Measurements from ENCODE around the gene SFI1. TPM values are rescaled to one million over a fixed set of nuclear protein-coding genes. Genes with fewer than 3 reads are reported as not detected.

The SFI1 gene
- total and polyA plus RNA-seq, 2 of the 4 experiments (the other 2 are of a cell fraction): 9.9 to 12.0 TPM

DNA sequence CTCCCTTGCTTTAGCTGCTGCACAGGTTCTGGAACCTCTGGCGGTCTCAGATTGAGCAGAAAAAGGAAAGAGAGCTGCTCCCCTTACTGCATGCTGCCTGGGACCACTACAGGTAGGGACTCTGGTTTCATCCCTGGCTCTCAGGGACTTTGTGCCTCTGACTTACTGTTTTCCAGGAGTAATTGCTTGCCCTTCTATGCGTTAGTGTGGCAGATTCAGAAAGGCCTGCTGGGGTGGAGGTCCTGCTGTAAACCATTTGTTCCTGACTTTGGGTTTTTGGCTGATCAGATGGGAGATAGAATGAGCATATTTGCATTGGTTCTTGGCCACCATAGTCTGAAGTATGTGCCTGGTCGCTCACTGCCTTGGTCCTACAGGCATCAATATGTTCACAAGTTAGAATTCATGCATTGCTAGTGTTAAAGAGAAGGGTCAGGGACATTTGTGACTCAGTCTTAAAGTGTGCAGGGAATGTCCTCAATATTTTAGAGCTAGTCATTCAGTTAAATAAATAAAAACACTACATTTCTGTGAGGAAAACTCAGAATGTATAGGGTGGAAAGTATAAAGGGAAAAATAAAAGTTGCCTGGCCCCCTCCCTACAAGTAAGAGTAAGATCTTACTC is 87.6 kb downstream of the SFI1 start:
- DNase-seq (peak; percentile 62), ATAC-seq (ENCODE audit: low read depth) (peak; percentile 85)
- Histone ChIP-seq H2BK5ac (ENCODE audit: low read depth, low read length, poor library complexity, severe bottlenecking) (peak overlapping the region; percentile 97), H3K4ac (ENCODE audit: low read depth, low read length) (peak overlapping the region; percentile 87), H2BK15ac (ENCODE audit: low read depth, low read length) (peak overlapping the region; percentile 75; the same call in 2 of the 3 replicates), H3K4me1 (ENCODE audit: control insufficient read depth, insufficient read depth, low read length) (peaks cover 24% of the 10 kb centered on the region), H3K56ac (ENCODE audit: extremely low read depth, insufficient read depth, low read length) (peak overlapping the region; percentile 68; the same call in 1 of the 2 replicates), H3K9me3 (ENCODE audit: control insufficient read depth, insufficient read depth, low read length) (no peaks in the 10 kb centered on the region), H3K14ac (replicated peaks; ENCODE audit: low read depth, low read length) (peak overlapping the region; percentile 91), H4K8ac (ENCODE audit: low read depth in 2 of 2, low read length in 2 of 2) (peak overlapping the region; percentile 68 to 83; a peak in 3 of 4 replicates), H2BK120ac (ENCODE audit: low read depth, low read length) (peak overlapping the region; percentile 98), H4K5ac (ENCODE audit: low read depth, low read length) (peak overlapping the region; percentile 71), H3K23ac (ENCODE audit: low read depth, low read length) (peak overlapping the region; percentile 79), H4K91ac (ENCODE audit: insufficient read depth, low read depth, low read length) (peak overlapping the region; percentile 95), H3K27ac (ENCODE audit: insufficient read depth, low read length) (peak overlapping the region; percentile 60), H2BK20ac (ENCODE audit: low read depth, low read length) (peak overlapping the region; percentile 96), H3K18ac (ENCODE audit: low read depth, low read length) (peak overlapping the region; percentile 10; the same call in 1 of the 2 replicates), H3K9ac (ENCODE audit: low read depth, low read length) (no peak overlapping the region), H3K36me3 (ENCODE audit: control insufficient read depth, insufficient read depth, low read length) (peaks cover 1% of the 10 kb centered on the region; the same call in 1 of the 2 replicates), H2AFZ (replicated peaks; ENCODE audit: low read length, poor library complexity) (peak overlapping the region; percentile 60), H2AK9ac (replicated peaks; ENCODE audit: low read depth, low read length, poor library complexity) (peak overlapping the region; percentile 10), H2AK5ac (ENCODE audit: low read depth, low read length) (peak overlapping the region; percentile 72), H3K79me1 (ENCODE audit: low read depth in 1 of 2, low read length in 2 of 2) (peaks cover 0 to 3% of the 10 kb centered on the region in 2 experiments; a peak in 1 of 4 replicates), H3K4me3 (ENCODE audit: insufficient read depth, low read depth, low read length) (no peak overlapping the region), H3K27me3 (ENCODE audit: control insufficient read depth, insufficient read depth, low read length) (no peaks in the 10 kb centered on the region), H4K20me1 (ENCODE audit: insufficient read depth, low read length) (no peaks in the 10 kb centered on the region), H3K4me2 (ENCODE audit: low read depth, low read length) (peak overlapping the region; percentile 20; the same call in 1 of the 2 replicates), H3K9me1 (ENCODE audit: insufficient read depth, low read length) (peaks cover 15% of the 10 kb centered on the region)
- dilution Hi-C loops (cut with HindIII; ENCODE audit: low sequenced_read_pairs, unreplicated experiment) (no loop called here), intact Hi-C loops (cut with micrococcal nuclease) (no loop called here), in situ Hi-C loops (cut with MboI; ENCODE audit: low sequenced_read_pairs) (no loop called here)
- ChIA-PET CTCF (no interaction called here), POLR2A (ENCODE audit: unreplicated experiment) (no interaction called here)
- TF ChIP-seq NFE2L2 (IDR thresholded peaks at IDR 0.05; ENCODE audit: low read depth, low read length) (no peak), FOS (IDR thresholded peaks at IDR 0.05; ENCODE audit: low read depth, low read length) (no peak), MAFK (IDR thresholded peaks at IDR 0.05; ENCODE audit: low read depth, low read length) (no peak)
- no TSS peak for BruUV-seq (replicated peaks)
- WGBS, 2 experiments (ENCODE audit: extremely low coverage in 2 of 2, insufficient read length in 1 of 2): 100% methylated on average over 1 of the region's 3 CpGs; no CpG with 5 or more reads in 1 of the 2 experiments

Data from IMR-90 (cell line).